Measurements from ENCODE around the gene ZSCAN18.

Gene ZSCAN18

GRCh38 chr19:58044391-58044790, 53.6 kb downstream of the ZSCAN18 start:
- DNase-seq: no peak

- no peak for DNase-seq
These were observed 55.3 kb downstream of the ZSCAN18 start for GRCh38 chr19:58042495-58043340.

- DNase-seq: no peak
These were observed 57.1 kb downstream of the ZSCAN18 start for GRCh38 chr19:58040751-58041525.

- DNase-seq: no peak
These were observed 59.3 kb downstream of the ZSCAN18 start for GRCh38 chr19:58038688-58039204.

GRCh38 chr19:58037927-58038687, 59.9 kb downstream of the ZSCAN18 start:
- no peak for DNase-seq

GRCh38 chr19:58035863-58036262, 62.2 kb downstream of the ZSCAN18 start:
- no peak for DNase-seq

- no peak for DNase-seq
These were observed 63.6 kb downstream of the ZSCAN18 start for GRCh38 chr19:58034477-58034793.

All from NCI-H146 (cell line).